GM12865 (cell line): ENCODE results near the gene PLCG1.

Experiments used
- DNase-seq: peaks from one replicate; pipeline ENCODE4 v3.0.0; 2010; ENCODE audit warnings: low read depth
- H3K4me3 ChIP-seq: 2 replicates; pipeline ENCODE4 v1.5.1; 2011; ENCODE audit warnings: mild to moderate bottlenecking, low read depth, low read length, control low read depth
- TF ChIP-seq, protein P1 (sequence below): IDR thresholded peaks from 2 replicates; pipeline ENCODE4 v1.5.1; 2011; ENCODE audit warnings: low read length, control low read depth, low read depth, inconsistent platforms; ENCODE audit not compliant: insufficient read depth; ENCODE audit errors: missing control alignments

Gene PLCG1

DNA sequence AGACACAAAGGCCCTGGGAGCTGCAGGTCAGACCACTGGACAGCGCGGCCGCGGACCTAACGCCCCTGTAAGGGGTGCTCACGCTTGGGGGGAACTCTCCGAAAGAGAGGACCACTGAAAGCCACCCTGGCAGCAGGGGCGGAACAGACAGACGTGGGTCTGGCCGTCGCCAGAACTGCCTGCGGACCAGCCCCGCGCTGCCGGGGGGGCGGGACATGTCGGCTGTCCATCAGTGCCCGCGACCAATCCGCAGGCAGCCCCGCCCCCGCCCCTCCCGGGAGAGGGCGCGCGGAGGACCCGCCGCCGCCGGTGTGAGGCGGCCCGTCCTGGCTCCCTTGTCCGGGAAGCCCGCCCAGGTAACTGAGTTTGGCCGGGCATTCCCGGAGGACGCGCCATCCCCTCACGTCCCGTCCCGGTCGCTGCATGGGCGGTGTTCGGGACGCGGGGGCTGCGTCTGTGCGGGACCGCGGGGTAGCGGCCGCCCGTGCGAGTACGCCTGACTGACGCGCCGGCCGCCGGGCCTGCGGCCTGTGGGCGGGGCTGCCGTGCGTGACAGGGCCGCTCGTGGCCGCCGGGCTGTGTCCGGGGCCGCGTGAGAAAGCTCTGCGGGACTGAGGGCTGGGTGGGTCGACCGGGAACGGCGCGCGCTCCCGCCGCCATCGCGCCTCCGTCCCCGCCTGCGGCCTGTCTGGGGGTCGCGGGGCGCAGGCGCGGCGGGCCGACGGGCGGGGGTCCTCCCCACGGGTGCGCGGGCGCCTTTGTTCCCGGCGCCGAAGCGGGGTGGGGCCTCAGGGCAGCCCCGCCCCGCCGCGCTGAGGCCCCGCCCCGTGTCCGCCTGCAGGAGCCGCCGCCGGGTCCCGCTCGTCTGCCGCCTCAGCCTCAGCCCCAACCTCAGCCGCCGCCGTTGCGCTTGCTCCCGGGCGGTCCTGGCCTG lies at the start of gene PLCG1:
Gene PLCG1 (plus strand): TSS at position 864 of the 934 bp plus-strand sequence. CDS start 99 bp downstream, outside the sequence.
- TF ChIP-seq, protein P1, sequence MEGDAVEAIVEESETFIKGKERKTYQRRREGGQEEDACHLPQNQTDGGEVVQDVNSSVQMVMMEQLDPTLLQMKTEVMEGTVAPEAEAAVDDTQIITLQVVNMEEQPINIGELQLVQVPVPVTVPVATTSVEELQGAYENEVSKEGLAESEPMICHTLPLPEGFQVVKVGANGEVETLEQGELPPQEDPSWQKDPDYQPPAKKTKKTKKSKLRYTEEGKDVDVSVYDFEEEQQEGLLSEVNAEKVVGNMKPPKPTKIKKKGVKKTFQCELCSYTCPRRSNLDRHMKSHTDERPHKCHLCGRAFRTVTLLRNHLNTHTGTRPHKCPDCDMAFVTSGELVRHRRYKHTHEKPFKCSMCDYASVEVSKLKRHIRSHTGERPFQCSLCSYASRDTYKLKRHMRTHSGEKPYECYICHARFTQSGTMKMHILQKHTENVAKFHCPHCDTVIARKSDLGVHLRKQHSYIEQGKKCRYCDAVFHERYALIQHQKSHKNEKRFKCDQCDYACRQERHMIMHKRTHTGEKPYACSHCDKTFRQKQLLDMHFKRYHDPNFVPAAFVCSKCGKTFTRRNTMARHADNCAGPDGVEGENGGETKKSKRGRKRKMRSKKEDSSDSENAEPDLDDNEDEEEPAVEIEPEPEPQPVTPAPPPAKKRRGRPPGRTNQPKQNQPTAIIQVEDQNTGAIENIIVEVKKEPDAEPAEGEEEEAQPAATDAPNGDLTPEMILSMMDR: no peak
- DNase-seq: peak; percentile 90
- peak within 1 kb of the TSS; percentile 82 for H3K4me3 ChIP-seq

DNA sequence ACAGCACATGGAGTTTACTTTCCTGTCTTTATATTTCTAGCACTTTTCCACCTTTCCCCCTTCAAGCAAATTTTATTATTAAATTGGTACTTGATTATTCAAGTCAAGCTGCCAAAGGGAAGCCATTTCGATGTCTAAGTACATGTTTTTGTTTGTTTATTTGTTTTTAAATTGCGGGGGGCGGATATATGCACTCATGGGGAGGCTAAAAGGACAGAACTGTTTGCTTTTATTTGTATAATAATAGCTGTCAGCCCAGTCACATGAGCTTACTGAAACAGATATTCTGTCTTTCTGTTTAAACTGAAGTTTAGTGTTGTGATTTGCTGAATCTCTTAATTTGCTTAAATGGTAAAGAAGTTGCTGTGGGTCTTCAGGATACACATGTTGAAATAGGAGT lies 49.6 kb upstream of the PLCG1 start:
- no peak overlapping the region for H3K4me3 ChIP-seq
- no peak for DNase-seq
- TF ChIP-seq, protein P1: no peak

DNA sequence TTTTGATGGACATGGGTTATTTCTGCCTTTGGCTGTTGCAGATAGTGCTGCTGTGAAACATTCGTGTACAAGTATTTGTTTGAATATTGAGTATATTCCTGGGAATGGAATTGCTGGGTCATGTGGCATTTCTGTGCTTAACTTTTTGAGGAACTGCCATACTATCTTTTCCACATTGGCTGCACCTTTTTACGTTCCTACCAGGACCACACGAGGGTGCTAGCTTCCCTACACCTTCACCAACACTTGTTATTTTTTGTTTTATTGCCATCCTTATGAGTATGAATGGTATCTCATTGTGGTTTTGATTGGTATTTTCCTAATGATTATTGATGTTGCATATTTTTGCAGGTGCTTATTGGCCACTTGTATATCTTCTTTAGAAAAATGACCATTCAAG lies 47.8 kb upstream of the PLCG1 start:
- TF ChIP-seq, protein P1: no peak
- no peak overlapping the region for H3K4me3 ChIP-seq
- no peak for DNase-seq

DNA sequence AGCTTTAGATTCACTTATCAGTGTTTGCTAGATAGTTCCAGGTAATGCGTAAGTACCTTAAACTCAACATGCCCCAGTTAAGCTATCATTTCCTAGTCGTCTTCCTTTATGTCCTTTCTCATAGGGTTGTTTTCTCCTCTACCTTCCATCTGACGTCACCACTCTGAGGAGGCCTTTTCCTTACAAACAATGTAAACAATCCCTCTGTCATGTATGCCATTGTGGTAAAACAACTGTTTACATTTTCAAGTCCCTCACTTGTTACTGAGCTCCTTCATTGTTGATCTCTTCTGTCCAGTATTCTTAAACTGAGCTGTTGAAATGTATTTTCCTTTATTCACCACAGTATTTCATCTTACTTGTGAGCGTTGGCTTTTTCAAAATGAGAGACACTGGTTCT lies 45.4 kb upstream of the PLCG1 start:
- no peak overlapping the region for H3K4me3 ChIP-seq
- TF ChIP-seq, protein P1: no peak
- DNase-seq: no peak

DNA sequence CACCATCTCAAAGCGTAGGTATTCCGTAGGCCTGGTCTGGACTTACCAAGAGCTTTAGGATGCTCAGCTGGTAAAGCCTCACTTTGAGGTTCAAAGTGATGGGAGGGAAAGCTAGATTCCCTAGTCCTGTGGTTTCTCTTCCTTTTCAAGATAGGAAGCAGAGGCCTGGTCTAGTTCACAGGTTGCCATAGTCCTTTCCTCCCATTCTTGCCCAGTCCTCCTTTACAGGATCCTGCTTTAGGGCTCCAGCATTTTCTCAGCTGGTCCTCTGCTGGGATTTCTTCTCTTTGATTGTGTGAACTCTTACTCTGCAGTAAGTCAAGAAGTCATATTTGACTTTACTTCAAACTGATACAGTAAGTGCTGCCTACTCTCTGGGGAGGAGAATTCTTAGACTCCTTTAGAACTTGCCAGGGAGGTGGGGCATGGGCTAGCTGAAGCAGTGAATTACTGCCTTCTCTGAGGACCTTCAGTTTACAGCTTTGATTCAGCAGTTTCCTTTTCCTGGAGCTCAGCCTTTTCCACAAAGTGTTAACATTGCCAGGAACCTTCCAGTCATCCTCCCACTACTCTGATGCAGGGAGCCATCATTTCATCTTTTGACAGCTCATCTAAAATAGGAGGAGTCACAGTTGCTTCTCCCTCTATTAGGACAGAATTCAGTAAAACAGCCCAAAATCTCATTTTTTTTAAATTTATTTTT lies 42.8 kb upstream of the PLCG1 start:
- TF ChIP-seq, protein P1: no peak
- H3K4me3 ChIP-seq: no peak overlapping the region
- no peak for DNase-seq

DNA sequence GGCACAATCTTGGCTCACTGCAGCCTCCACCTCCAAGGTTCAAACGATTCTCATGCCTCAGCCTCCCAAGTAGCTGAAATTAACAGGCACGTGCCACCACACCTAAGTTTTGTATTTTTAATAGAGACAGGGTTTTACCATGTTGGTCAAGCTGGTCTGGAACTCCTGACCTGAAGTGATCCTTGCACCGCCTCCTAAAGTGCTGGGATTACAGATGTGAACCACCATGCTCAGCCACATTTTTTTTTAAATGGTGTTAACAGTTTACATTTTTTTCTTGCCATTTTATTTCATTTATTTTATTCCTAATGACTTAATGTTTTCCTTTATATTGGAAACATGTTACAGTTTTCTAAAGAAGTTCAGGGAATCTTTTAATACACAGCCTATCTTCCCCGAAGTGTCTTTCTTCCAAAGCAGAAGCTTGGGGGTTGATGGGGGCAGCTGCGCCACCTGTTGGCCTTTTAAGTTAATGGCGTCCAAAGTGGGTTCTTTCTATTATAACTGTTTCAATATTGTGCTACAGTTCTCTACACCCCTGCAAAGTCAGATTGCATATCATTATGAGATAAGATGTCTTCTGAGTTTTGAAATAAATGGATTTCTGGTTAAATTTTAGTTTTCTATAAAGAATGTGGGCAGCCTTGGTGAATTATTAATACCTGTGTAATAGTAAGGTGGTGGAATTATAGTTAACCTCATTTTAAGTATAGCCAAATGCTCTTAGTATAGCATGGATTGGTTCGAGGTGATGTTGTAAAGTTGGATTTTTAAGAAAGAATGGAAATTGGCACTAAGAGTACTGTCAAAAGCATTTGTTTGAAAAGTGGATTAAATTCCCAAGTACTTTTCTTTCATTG lies 42.0 kb upstream of the PLCG1 start:
- DNase-seq: peak; percentile 71
- H3K4me3 ChIP-seq: no peak overlapping the region
- TF ChIP-seq, protein P1: peak; percentile 79
